HG02642 (cell line): ENCODE data around the gene BTG1.
"Not testable (repeated sequence)": the region's sequence is repeated elsewhere in the genome, so short reads cannot be mapped to it uniquely, and the experiment has no call there.

ENCODE experiments used
- ATAC-seq: cut with Tn5 transposase; IDR thresholded peaks from one replicate; pipeline ENCODE4 v1.9.1; 2021; ENCODE audit warnings: mild to moderate bottlenecking; ENCODE audit not compliant: unreplicated experiment, poor library complexity

The BTG1 gene

GRCh38 chr12:92151916-92152315, 6.3 kb upstream of the BTG1 start:
- ATAC-seq, result no peak

GRCh38 chr12:92149563-92149962, 3.9 kb upstream of the BTG1 start:
- ATAC-seq, result no peak

GRCh38 chr12:92147491-92147890, 1.8 kb upstream of the BTG1 start:
- ATAC-seq, result no peak

- no peak for ATAC-seq
These were observed 1.0 kb upstream of the BTG1 start for GRCh38 chr12:92146497-92147224.

- peak; percentile 18 for ATAC-seq
These were observed 240 bp downstream of the BTG1 start for GRCh38 chr12:92145481-92145730.

GRCh38 chr12:92144631-92145480, 790 bp downstream of the BTG1 start:
- ATAC-seq, result peak; percentile 7

- peak; percentile 13 for ATAC-seq
These were observed 1.7 kb downstream of the BTG1 start for GRCh38 chr12:92143686-92144630.

GRCh38 chr12:92143258-92143657, 2.4 kb downstream of the BTG1 start:
- ATAC-seq, result no peak

- no peak for ATAC-seq
These were observed 3.3 kb downstream of the BTG1 start for GRCh38 chr12:92142251-92142926.

GRCh38 chr12:92141591-92142121, 4.0 kb downstream of the BTG1 start:
- no peak for ATAC-seq

GRCh38 chr12:92140896-92141536, 4.6 kb downstream of the BTG1 start:
- ATAC-seq, result no peak

- ATAC-seq, result no peak
These were observed 5.5 kb downstream of the BTG1 start for GRCh38 chr12:92140156-92140555.

- ATAC-seq, result no peak
These were observed 6.0 kb downstream of the BTG1 start for GRCh38 chr12:92139634-92140150.

- no peak for ATAC-seq
These were observed 7.0 kb downstream of the BTG1 start for GRCh38 chr12:92138626-92139025.

- ATAC-seq, result no peak
These were observed 7.5 kb downstream of the BTG1 start for GRCh38 chr12:92138144-92138543.

- no peak for ATAC-seq
These were observed 8.5 kb downstream of the BTG1 start for GRCh38 chr12:92136965-92137721.

- ATAC-seq, result no peak
These were observed 9.5 kb downstream of the BTG1 start for GRCh38 chr12:92136026-92136730.

- ATAC-seq, result not testable (repeated sequence)
These were observed 10.1 kb downstream of the BTG1 start for GRCh38 chr12:92135541-92135940.
